GM12864 (cell line): ENCODE measurements around the gene ST6GALNAC4.

Experiments used
- DNase-seq: peaks from one replicate; pipeline ENCODE4 v3.0.0-alpha.2; 2011; ENCODE audit warnings: low read depth
- H3K4me3 ChIP-seq: 2 replicates; pipeline ENCODE4 v1.5.1; 2011; ENCODE audit warnings: mild to moderate bottlenecking, low read depth, low read length, control low read depth
- CTCF ChIP-seq: IDR thresholded peaks from 2 replicates; pipeline ENCODE4 v1.5.1; 2011; ENCODE audit warnings: low read depth, mild to moderate bottlenecking, moderate library complexity, low read length, control low read depth, inconsistent platforms; ENCODE audit errors: missing control alignments

ST6GALNAC4 gene

GRCh38 chr9:127942216-127943010 is 25.6 kb upstream of the ST6GALNAC4 start:
- no peak overlapping the region for H3K4me3 ChIP-seq
- peak; percentile 78 for TF ChIP-seq CTCF
- DNase-seq, result no peak

- no peak for DNase-seq
- no peak for TF ChIP-seq CTCF
- no peak overlapping the region for H3K4me3 ChIP-seq
Measured at GRCh38 chr9:127941961-127942215, 25.0 kb upstream of the ST6GALNAC4 start.

- no peak overlapping the region for H3K4me3 ChIP-seq
- no peak for DNase-seq
- TF ChIP-seq CTCF, result no peak
Measured at GRCh38 chr9:127941062-127941960, 24.5 kb upstream of the ST6GALNAC4 start.

GRCh38 chr9:127940593-127940992 is 23.8 kb upstream of the ST6GALNAC4 start:
- no peak overlapping the region for H3K4me3 ChIP-seq
- TF ChIP-seq CTCF, result no peak
- no peak for DNase-seq

GRCh38 chr9:127938298-127938690 is 21.5 kb upstream of the ST6GALNAC4 start:
- peak overlapping the region; percentile 92 for H3K4me3 ChIP-seq
- DNase-seq, result no peak
- TF ChIP-seq CTCF, result no peak

GRCh38 chr9:127937388-127938297 is 20.8 kb upstream of the ST6GALNAC4 start, which contains the start of gene DPM2:
TSS of gene DPM2 (minus strand) at chr9:127937854. CDS start at chr9:127937820, 34 bp downstream.
- peak; percentile 77 for DNase-seq
- H3K4me3 ChIP-seq, result peak within 1 kb of the TSS; percentile 92
- TF ChIP-seq CTCF, result no peak
